ENCODE measurements around the gene DNM3.

GRCh38 chr1:171972846-171973245 lies 131.5 kb downstream of the DNM3 start:
- TF ChIP-seq CTCF (IDR thresholded peaks at IDR 0.05 in 2 of 3, conservative IDR thresholded peaks at IDR 0.05 in 1 of 3; ENCODE audit: control insufficient read depth in 2 of 3, extremely low read depth in 1 of 3, insufficient read depth in 1 of 3, low read depth in 3 of 3, low read length in 3 of 3) (no peak), ATF2 (IDR thresholded peaks at IDR 0.05; ENCODE audit: low read length) (no peak), YY1 (IDR thresholded peaks at IDR 0.05; ENCODE audit: low read depth, low read length) (no peak), MAX (IDR thresholded peaks at IDR 0.05; ENCODE audit: low read depth, low read length) (no peak), PRDM15 (CRISPR knock-in tag; IDR thresholded peaks at IDR 0.05) (no peak), HSF1 (IDR thresholded peaks at IDR 0.05; ENCODE audit: low read depth, low read length) (no peak)

Data from GM12878 (cell line).